ENCODE data around the gene PPP2R5C. TPM values are rescaled to one million over a fixed set of nuclear protein-coding genes. Genes with fewer than 3 reads are reported as not detected.

Gene PPP2R5C
- total and polyA plus RNA-seq, 9 of the 15 experiments (the other 6 are each of a cell fraction or from before 2014, with no cell fraction given): 284 to 617 (median 395) TPM

GRCh38 chr14:101898416-101898815, 136.9 kb downstream of the PPP2R5C start:
- H3K4me3 ChIP-seq: no peak overlapping the region
- WGBS (ENCODE audit: insufficient coverage, low coverage, missing lambda C conversion rate): 96% methylated on average over 6 of the region's 8 CpGs
- H3K27ac ChIP-seq (ENCODE audit: extremely low read depth, low read depth, low read length): peak overlapping the region; percentile 67
- peak overlapping the region; percentile 51; the same call in 1 of the 2 replicates for H3K4me2 ChIP-seq (ENCODE audit: insufficient read depth, low read length)
- DNase-seq (ENCODE audit: extremely low read depth in 1 of 4, low spot score in 3 of 4) (no peak), ATAC-seq (no peak; the same call in 2 of the 3 replicates), FAIRE-seq (no peak)
- in situ Hi-C loops (cut with MboI): no loop called here
- no peaks in the 10 kb centered on the region for H4K20me1 ChIP-seq (replicated peaks; ENCODE audit: control insufficient read depth, insufficient read depth, low read length)
- H3K79me2 ChIP-seq (ENCODE audit: control insufficient read depth, insufficient read depth, low read length): no peaks in the 10 kb centered on the region; the same call in 2 of the 3 replicates
- peaks cover 94% of the 10 kb centered on the region for H3K36me3 ChIP-seq (ENCODE audit: control insufficient read depth, insufficient read depth, low read length)
- POLR2A ChIA-PET: interaction anchor here (0.9 kb wide), 1 partner anchor 11 kb away, joined by 3 read pairs; no protein-coding TSS in a partner anchor
- 0 out of 4 replicates have a peak overlapping the region, but pooled peaks of 1 of the 2 experiments have one; percentile 55 for H3K9ac ChIP-seq (ENCODE audit: insufficient read depth in 1 of 2, low read depth in 2 of 2, low read length in 2 of 2)
- no peak overlapping the region for H2AFZ ChIP-seq (ENCODE audit: low read depth, low read length)
- intact Hi-C loops (cut with micrococcal nuclease): no loop called here
- H3K27me3 ChIP-seq (ENCODE audit: control insufficient read depth in 2 of 2, insufficient read depth in 2 of 2, low read length in 2 of 2): no peaks in the 10 kb centered on the region
- H3K9me3 ChIP-seq (replicated peaks; ENCODE audit: control insufficient read depth, insufficient read depth, low read depth, low read length): no peaks in the 10 kb centered on the region
- CTCF ChIA-PET (ENCODE audit: low intra/inter-chr PET ratio): no interaction called here
- no TSS peak for BruUV-seq (replicated peaks)
- peaks cover 6 to 14% of the 10 kb centered on the region in 2 experiments; a peak in 4 of 5 replicates for H3K4me1 ChIP-seq (replicated peaks in 1 of 2; ENCODE audit: control insufficient read depth in 2 of 2, insufficient read depth in 2 of 2, low read length in 2 of 2)
- H3K9me1 ChIP-seq (ENCODE audit: control insufficient read depth, insufficient read depth, low read length): no peaks in the 10 kb centered on the region
- TF ChIP-seq NONO (IDR thresholded peaks at IDR 0.05; ENCODE audit: low read depth in 2 of 2, low read length in 1 of 2): no peak
- TF ChIP-seq ELK3 (CRISPR knock-in tag; IDR thresholded peaks at IDR 0.05): no peak
- TF ChIP-seq IFI16 (CRISPR knock-in tag; IDR thresholded peaks at IDR 0.05): no peak
- no peak for TF ChIP-seq POLR2A (conservative IDR thresholded peaks at IDR 0.05)
- no peak for TF ChIP-seq CHD1 (IDR thresholded peaks at IDR 0.05; ENCODE audit: low read length)
- TF ChIP-seq ESRRA (IDR thresholded peaks at IDR 0.05; ENCODE audit: borderline replicate concordance, low read depth): no peak
- no peak for TF ChIP-seq ZNF134 (CRISPR knock-in tag; conservative IDR thresholded peaks at IDR 0.05)
- TF ChIP-seq REST (IDR thresholded peaks at IDR 0.05; ENCODE audit: borderline replicate concordance): no peak
- no peak for TF ChIP-seq REST (CRISPR knock-in tag; IDR thresholded peaks at IDR 0.05; ENCODE audit: low read depth)
